Stimulated activated CD4-positive, alpha-beta T cell treated with anti-CD3 and anti-CD28 coated beads, Interleukin-1b, Interleukin-23, amount 100 ng/mL, for 48 hours (primary cell): ENCODE data around the gene FGGY.
"Not testable (repeated sequence)": the region's sequence is repeated elsewhere in the genome, so short reads cannot be mapped to it uniquely, and the experiment has no call there.

Experiments
- DNase-seq: peaks from one replicate; pipeline ENCODE4 v3.0.0-alpha.2; 2020

Gene FGGY

GRCh38 chr1:59718989-59719360, 422.1 kb downstream of the FGGY start:
- no peak for DNase-seq

- no peak for DNase-seq
These were observed 423.6 kb downstream of the FGGY start for GRCh38 chr1:59720326-59721115.

GRCh38 chr1:59730302-59730701, 433.4 kb downstream of the FGGY start:
- DNase-seq = no peak

- DNase-seq = no peak
These were observed 434.0 kb downstream of the FGGY start for GRCh38 chr1:59730759-59731478.

- DNase-seq = no peak
These were observed 434.7 kb downstream of the FGGY start for GRCh38 chr1:59731591-59731990.

- no peak for DNase-seq
These were observed 435.5 kb downstream of the FGGY start for GRCh38 chr1:59732214-59732955.

GRCh38 chr1:59733443-59734141, 436.7 kb downstream of the FGGY start:
- DNase-seq = no peak

- not testable (repeated sequence) for DNase-seq
These were observed 439.0 kb downstream of the FGGY start for GRCh38 chr1:59735927-59736326.

- no peak for DNase-seq
These were observed 439.9 kb downstream of the FGGY start for GRCh38 chr1:59736744-59737143.

GRCh38 chr1:59737638-59738037, 440.7 kb downstream of the FGGY start:
- no peak for DNase-seq

GRCh38 chr1:59738152-59738551, 441.3 kb downstream of the FGGY start:
- no peak for DNase-seq

- DNase-seq = no peak
These were observed 441.7 kb downstream of the FGGY start for GRCh38 chr1:59738591-59739015.

- no peak for DNase-seq
These were observed 442.2 kb downstream of the FGGY start for GRCh38 chr1:59739111-59739510.

- DNase-seq = no peak
These were observed 445.6 kb downstream of the FGGY start for GRCh38 chr1:59742526-59742925.

GRCh38 chr1:59743324-59744091, 446.6 kb downstream of the FGGY start:
- no peak for DNase-seq

GRCh38 chr1:59747420-59748024, 450.6 kb downstream of the FGGY start:
- DNase-seq = no peak

GRCh38 chr1:59748123-59748522, 451.2 kb downstream of the FGGY start:
- no peak for DNase-seq

- no peak for DNase-seq
These were observed 453.6 kb downstream of the FGGY start for GRCh38 chr1:59750328-59751003.

- no peak for DNase-seq
These were observed 454.1 kb downstream of the FGGY start for GRCh38 chr1:59751004-59751395.

- no peak for DNase-seq
These were observed 454.9 kb downstream of the FGGY start for GRCh38 chr1:59751801-59752200.
